Heart left ventricle (tissue), 16 donors: Measurements from ENCODE around the gene MEGF10. TPM values are rescaled to one million over a fixed set of nuclear protein-coding genes. Genes with fewer than 3 reads are reported as not detected.

Experiments
- ATAC-seq, 4 donors: fragments of 200-7000 bp; cut with Tn5 transposase; one replicate each; pipeline ENCODE4 v1.9.1; 2020 to 2022; ENCODE audit warnings: moderate library complexity in 4 of 4, mild to moderate bottlenecking in 3 of 4, moderate number of reproducible peaks in 1 of 4
- DNase-seq, 5 donors: peaks; one replicate each; pipeline ENCODE4 v3.0.0-alpha.2; 2020
- H3K27ac ChIP-seq, 12 donors: fragments of 200-600 bp; sonication (generic) in 4 of 12; one replicate each; pipeline versions ENCODE4 v1.5.0 to v1.8.0; 2016 to 2022; ENCODE audit warnings: mild to moderate bottlenecking in 2 of 12
- H3K27me3 ChIP-seq, 9 donors: fragments of 200-600 bp; sonication (generic) in 2 of 9; one replicate each; pipeline versions ENCODE4 v1.5.1 to v1.8.0; 2016 to 2022; ENCODE audit warnings: mild to moderate bottlenecking in 3 of 9
- H3K36me3 ChIP-seq, 9 donors: fragments of 200-600 bp; sonication (generic) in 2 of 9; one replicate each; pipeline versions ENCODE4 v1.5.0 to v1.8.0; 2018 to 2022; ENCODE audit warnings: mild to moderate bottlenecking in 2 of 9
- H3K4me1 ChIP-seq, 12 donors: fragments of 200-600 bp; sonication (generic) in 4 of 12; one replicate each; pipeline versions ENCODE4 v1.5.0 to v1.8.0; 2016 to 2022; ENCODE audit warnings: mild to moderate bottlenecking in 3 of 12
- H3K4me3 ChIP-seq, 12 donors: fragments of 200-600 bp; sonication (generic) in 4 of 12; one replicate each; pipeline versions ENCODE4 v1.5.0 to v1.8.0; 2017 to 2022; ENCODE audit warnings: mild to moderate bottlenecking in 9 of 12, moderate library complexity in 4 of 12
- H3K9me3 ChIP-seq, 12 donors: fragments of 200-600 bp; sonication (generic) in 4 of 12; one replicate each; pipeline versions ENCODE4 v1.5.0 to v1.8.0; 2016 to 2022; ENCODE audit warnings: mild to moderate bottlenecking in 1 of 12
- CTCF ChIP-seq, 12 donors: fragments of 200-600 bp; sonication (generic) in 4 of 12; IDR thresholded peaks; one replicate each; pipeline versions ENCODE4 v1.5.0 to v1.8.0; 2018 to 2022; ENCODE audit warnings: antibody characterized with exemption in 12 of 12, mild to moderate bottlenecking in 5 of 12
- POLR2A ChIP-seq, 2 donors: fragments of 450-650 bp; IDR thresholded peaks; one replicate each; pipeline ENCODE4 v1.6.1; 2017; ENCODE audit warnings: antibody characterized with exemption in 2 of 2, mild to moderate bottlenecking in 2 of 2, moderate library complexity in 2 of 2
- WGBS, 4 donors: extraction: QIAGEN DNeasy Blood & Tissue Kit in 2 of 4; methylation state at CpG; one replicate each; pipeline versions ENCODE4 v1.1.5 to v1.1.7; 2013 to 2018; 5-methylcytosine and 5-hydroxymethylcytosine counted together
- intact Hi-C, 10 donors: fragments of 100-400 bp; cut with DNase I; formaldehyde crosslinking; loops; one replicate each; pipeline versions ENCODE4 v1.11.1 to v1.14.2; 2022
- polyA plus RNA-seq, 2 donors: library from polyadenylated mRNA; stranded (reverse); fragments of 200-250 nt; gene quantifications; one replicate each; pipeline ENCODE4 v1.2.3, GENCODE V29; 2013
- total RNA-seq, 9 donors: library from RNA; depleted of rRNA in 2 of 9; stranded (reverse); fragments of >200 nt in 2 of 9; fragmentation: NEBNext Ultra II Directional in 3 of 9; extraction: Animal tissue kit (Norgen Biotek cat#: 25700) in 3 of 9; gene quantifications; one replicate each; pipeline versions ENCODE4 v1.1.0 to v1.2.4, GENCODE V29; 2016 to 2023
- donor health status: ischemic (EF 13 %, LVEDD 7.1; RV severe dilation, severe dysfunction).
- donor health status: healthy with polysubstance abuse.
- donor health status: DM: no; HTN: yes; CAD: no.
- donor health status: DM: no; HTN: no; CAD: no.
- donor health status: ischemic (EF 25% LVEDD 6.9; RV normal size, moderate dysfunction).
- donor health status: ischemic (EF 25% LVEDD 5.7; RV mildly dilated, moderate dysfunction).
- donor health status: healthy.
- donor health status: DM: yes; HTN: yes; CAD: no.
- donor health status: ischemic (EF 35%, LVEDD 5.7; RV mildly dilated, moderate dysfunction).
- donor health status: nonischemic (EF 11% LVEDD 7.7; RV severe dilation, severe dysfunction).
- donor health status: DM: yes; HTN: yes; CAD: no.
- donor health status: PGD.
- donor health status: ischemic (EF 29% LVEDD 5.4; RV normal size, mild dysfunction).
- donor health status: nonischemic (EF 23%, LVEDD 6.1; RV moderate dilation, normal function).

MEGF10 gene
- total and polyA plus RNA-seq, 11 donors, result 0.04 to 1.3 (median 0.32) TPM

GRCh38 chr5:127426661-127427060 lies 136.1 kb downstream of the MEGF10 start:
- peaks cover 0 to 19% (median 2%) of the 10 kb centered on the region in 12 donors for H3K4me1 ChIP-seq
- no peaks in the 10 kb centered on the region for H3K27me3 ChIP-seq
- ATAC-seq (peak; percentile 67 to 86 (median 74)), DNase-seq (no peak)
- H3K36me3 ChIP-seq, result no peaks in the 10 kb centered on the region
- no peaks in the 10 kb centered on the region for H3K9me3 ChIP-seq
- no peak for TF ChIP-seq CTCF (IDR thresholded peaks at IDR 0.05)
- no peak for TF ChIP-seq POLR2A (IDR thresholded peaks at IDR 0.05)
- intact Hi-C loops, result no loop called here
- 32 to 49% (median 36%) methylated on average over 2 of the region's 2 CpGs for WGBS, 4 donors
- no peak overlapping the region for H3K27ac ChIP-seq
- H3K4me3 ChIP-seq, result no peak overlapping the region

DNA sequence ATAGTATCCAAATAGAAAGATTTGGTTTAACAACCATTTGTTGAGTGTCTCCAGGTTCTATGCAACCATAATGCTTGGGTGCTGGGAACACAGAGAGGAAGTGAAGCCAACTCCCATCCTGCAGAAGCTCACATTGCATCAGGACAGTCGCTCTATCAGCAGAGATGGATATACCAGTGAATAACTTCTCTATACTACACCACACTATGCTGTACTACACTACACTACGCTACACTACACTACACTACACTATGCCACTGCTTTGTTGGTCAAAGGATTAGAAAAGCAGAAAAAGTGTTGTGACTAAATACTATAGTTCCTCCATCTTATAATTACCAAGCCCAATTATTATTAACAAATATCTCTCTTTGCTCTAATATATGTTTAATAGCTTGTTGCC lies 137.7 kb downstream of the MEGF10 start:
- Histone ChIP-seq H3K27ac (no peak overlapping the region), H3K9me3 (no peaks in the 10 kb centered on the region), H3K27me3 (no peaks in the 10 kb centered on the region), H3K4me1 (peaks cover 0 to 19% (median 2%) of the 10 kb centered on the region in 12 donors), H3K36me3 (no peaks in the 10 kb centered on the region), H3K4me3 (no peak overlapping the region)
- TF ChIP-seq CTCF (IDR thresholded peaks at IDR 0.05) (no peak), POLR2A (IDR thresholded peaks at IDR 0.05) (no peak)
- ATAC-seq, result no peak
- intact Hi-C loops, result no loop called here
- WGBS, 4 donors, result 81 to 89% (median 86%) methylated on average over 2 of the region's 2 CpGs
- no peak for DNase-seq

DNA sequence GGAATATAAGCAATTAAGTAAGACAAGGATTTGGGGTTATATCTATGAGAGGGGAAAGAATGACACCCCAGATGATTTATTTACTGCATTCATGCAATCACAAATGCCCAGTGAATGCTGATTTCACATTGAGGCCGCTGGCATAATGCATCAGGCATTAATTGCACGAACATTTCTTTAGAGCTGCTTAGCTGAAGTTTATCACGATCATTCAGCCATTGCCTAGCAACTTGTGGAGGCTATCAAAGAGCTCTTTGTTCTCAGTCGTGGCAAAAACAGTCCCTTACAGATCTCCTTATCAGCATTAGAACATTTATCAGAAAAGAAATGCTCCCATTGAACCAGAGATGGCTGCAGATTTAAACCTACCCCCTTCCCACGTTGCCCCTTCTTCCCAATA lies 138.2 kb downstream of the MEGF10 start:
- ATAC-seq (no peak), DNase-seq (no peak)
- intact Hi-C loops, result no loop called here
- Histone ChIP-seq H3K9me3 (no peaks in the 10 kb centered on the region), H3K27ac (no peak overlapping the region), H3K27me3 (no peaks in the 10 kb centered on the region), H3K4me1 (peaks cover 0 to 19% (median 2%) of the 10 kb centered on the region in 12 donors), H3K4me3 (no peak overlapping the region), H3K36me3 (no peaks in the 10 kb centered on the region)
- no peak for TF ChIP-seq CTCF (IDR thresholded peaks at IDR 0.05)
- no peak for TF ChIP-seq POLR2A (IDR thresholded peaks at IDR 0.05)
- 35 to 49% (median 36%) methylated on average over 5 of the region's 5 CpGs for WGBS, 4 donors

DNA sequence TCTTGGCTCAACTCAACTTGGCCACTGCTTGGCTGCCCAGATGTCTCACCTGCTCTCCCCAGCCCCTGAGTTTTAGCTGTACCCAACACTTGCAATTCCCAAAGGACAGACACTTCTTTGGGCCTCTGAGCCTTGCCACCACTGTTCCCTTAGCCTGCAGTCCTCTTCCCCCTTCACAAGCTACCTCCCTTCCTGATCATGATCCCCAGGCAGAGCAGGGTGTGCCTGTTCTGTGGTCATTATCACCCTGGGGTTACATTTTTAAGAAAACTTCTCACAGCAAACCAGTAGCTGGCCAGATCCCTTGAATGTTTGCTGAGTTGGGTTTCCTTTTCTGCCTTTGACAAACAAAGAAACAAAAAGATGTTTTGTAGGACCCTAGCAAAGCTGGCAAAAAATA lies 139.3 kb downstream of the MEGF10 start:
- no peaks in the 10 kb centered on the region for H3K9me3 ChIP-seq
- intact Hi-C loops, result no loop called here
- H3K27me3 ChIP-seq, result no peaks in the 10 kb centered on the region
- peaks cover 0 to 19% (median 2%) of the 10 kb centered on the region in 12 donors for H3K4me1 ChIP-seq
- DNase-seq, result no peak
- H3K36me3 ChIP-seq, result no peaks in the 10 kb centered on the region
- H3K4me3 ChIP-seq, result no peak overlapping the region
- no peak overlapping the region for H3K27ac ChIP-seq
- TF ChIP-seq POLR2A (IDR thresholded peaks at IDR 0.05) (no peak), CTCF (IDR thresholded peaks at IDR 0.05) (no peak)
- ATAC-seq, result no peak
